ENCODE results near the gene EIF3K.

Gene EIF3K

DNA sequence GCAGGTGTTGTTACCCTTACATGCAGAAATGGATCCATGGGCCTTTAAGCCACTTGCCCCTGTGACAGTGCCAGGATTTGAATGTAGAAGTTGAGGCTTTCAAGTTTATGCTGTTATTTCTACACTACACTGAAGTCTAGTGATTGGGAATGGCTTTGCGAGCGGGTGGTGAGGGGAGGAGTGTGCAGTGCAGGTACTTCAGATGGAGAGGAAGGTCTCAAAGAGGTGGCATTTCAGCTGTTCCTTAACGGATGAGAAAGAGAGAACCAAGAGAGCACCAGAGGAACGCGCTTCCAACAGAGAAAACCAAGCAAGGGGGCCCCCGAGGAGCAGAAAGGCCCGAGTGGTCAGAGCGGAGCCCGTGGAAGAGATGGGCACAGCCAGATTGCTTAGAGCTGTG, 41.7 kb downstream of the EIF3K start:
- TF ChIP-seq ZFP30 (CRISPR knock-in tag; IDR thresholded peaks at IDR 0.05) (no peak), PPARA (CRISPR knock-in tag; IDR thresholded peaks at IDR 0.05; ENCODE audit: borderline replicate concordance) (no peak), ZNF565 (CRISPR knock-in tag; conservative IDR thresholded peaks at IDR 0.05; ENCODE audit: low read depth) (no peak), GLIS3 (CRISPR knock-in tag; IDR thresholded peaks at IDR 0.05) (no peak), ZC3H10 (CRISPR knock-in tag; IDR thresholded peaks at IDR 0.05) (no peak), ISL1 (CRISPR knock-in tag; IDR thresholded peaks at IDR 0.05) (no peak), BACH2 (CRISPR knock-in tag; IDR thresholded peaks at IDR 0.05; ENCODE audit: borderline replicate concordance) (no peak), TCF4 (CRISPR knock-in tag; IDR thresholded peaks at IDR 0.05; ENCODE audit: borderline replicate concordance) (no peak), ZFP3 (CRISPR knock-in tag; IDR thresholded peaks at IDR 0.05) (no peak), ZNF8 (CRISPR knock-in tag; IDR thresholded peaks at IDR 0.05) (no peak), OSR1 (CRISPR knock-in tag; IDR thresholded peaks at IDR 0.05) (no peak), CSDC2 (CRISPR knock-in tag; IDR thresholded peaks at IDR 0.05) (no peak), CREB5 (CRISPR knock-in tag; IDR thresholded peaks at IDR 0.05; ENCODE audit: low read depth) (no peak), SNAI2 (CRISPR knock-in tag; IDR thresholded peaks at IDR 0.05) (no peak), POU6F1 (CRISPR knock-in tag; IDR thresholded peaks at IDR 0.05; ENCODE audit: borderline replicate concordance, low read depth) (no peak), ARNTL (CRISPR knock-in tag; IDR thresholded peaks at IDR 0.05; ENCODE audit: borderline replicate concordance, low read depth) (no peak)
- TF ChIP-seq, protein P1, sequence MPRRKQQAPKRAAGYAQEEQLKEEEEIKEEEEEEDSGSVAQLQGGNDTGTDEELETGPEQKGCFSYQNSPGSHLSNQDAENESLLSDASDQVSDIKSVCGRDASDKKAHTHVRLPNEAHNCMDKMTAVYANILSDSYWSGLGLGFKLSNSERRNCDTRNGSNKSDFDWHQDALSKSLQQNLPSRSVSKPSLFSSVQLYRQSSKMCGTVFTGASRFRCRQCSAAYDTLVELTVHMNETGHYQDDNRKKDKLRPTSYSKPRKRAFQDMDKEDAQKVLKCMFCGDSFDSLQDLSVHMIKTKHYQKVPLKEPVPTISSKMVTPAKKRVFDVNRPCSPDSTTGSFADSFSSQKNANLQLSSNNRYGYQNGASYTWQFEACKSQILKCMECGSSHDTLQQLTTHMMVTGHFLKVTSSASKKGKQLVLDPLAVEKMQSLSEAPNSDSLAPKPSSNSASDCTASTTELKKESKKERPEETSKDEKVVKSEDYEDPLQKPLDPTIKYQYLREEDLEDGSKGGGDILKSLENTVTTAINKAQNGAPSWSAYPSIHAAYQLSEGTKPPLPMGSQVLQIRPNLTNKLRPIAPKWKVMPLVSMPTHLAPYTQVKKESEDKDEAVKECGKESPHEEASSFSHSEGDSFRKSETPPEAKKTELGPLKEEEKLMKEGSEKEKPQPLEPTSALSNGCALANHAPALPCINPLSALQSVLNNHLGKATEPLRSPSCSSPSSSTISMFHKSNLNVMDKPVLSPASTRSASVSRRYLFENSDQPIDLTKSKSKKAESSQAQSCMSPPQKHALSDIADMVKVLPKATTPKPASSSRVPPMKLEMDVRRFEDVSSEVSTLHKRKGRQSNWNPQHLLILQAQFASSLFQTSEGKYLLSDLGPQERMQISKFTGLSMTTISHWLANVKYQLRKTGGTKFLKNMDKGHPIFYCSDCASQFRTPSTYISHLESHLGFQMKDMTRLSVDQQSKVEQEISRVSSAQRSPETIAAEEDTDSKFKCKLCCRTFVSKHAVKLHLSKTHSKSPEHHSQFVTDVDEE (CRISPR knock-in tag; IDR thresholded peaks at IDR 0.05), result no peak
- no peak for ATAC-seq

DNA sequence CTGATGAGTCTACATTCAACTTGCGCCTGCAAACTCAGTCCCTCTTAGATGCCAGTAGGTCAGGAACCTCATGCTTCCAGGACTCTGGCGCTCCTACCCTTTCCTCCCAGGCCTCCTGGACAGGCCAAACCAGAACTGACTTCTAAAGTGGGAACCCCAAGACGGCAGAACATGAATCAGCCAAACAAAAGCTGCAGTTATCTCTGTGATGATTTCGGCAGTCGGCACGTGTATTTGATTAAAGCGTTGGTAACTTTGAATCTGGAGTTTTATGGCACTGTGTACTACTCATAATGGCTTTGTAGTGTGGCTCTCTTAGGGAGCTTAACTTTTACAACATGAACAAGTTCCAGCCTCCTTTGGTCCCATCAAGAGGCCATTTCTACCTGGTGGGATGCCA, 42.1 kb downstream of the EIF3K start:
- TF ChIP-seq TOX (CRISPR knock-in tag; IDR thresholded peaks at IDR 0.05; ENCODE audit: borderline replicate concordance) (no peak), SNAI2 (CRISPR knock-in tag; IDR thresholded peaks at IDR 0.05) (no peak), ZFP3 (CRISPR knock-in tag; IDR thresholded peaks at IDR 0.05) (no peak), ZC3H10 (CRISPR knock-in tag; IDR thresholded peaks at IDR 0.05) (no peak), OSR1 (CRISPR knock-in tag; IDR thresholded peaks at IDR 0.05) (no peak), ARNTL (CRISPR knock-in tag; IDR thresholded peaks at IDR 0.05; ENCODE audit: borderline replicate concordance, low read depth) (no peak), ZFP30 (CRISPR knock-in tag; IDR thresholded peaks at IDR 0.05) (no peak)
- TF ChIP-seq, protein P2, sequence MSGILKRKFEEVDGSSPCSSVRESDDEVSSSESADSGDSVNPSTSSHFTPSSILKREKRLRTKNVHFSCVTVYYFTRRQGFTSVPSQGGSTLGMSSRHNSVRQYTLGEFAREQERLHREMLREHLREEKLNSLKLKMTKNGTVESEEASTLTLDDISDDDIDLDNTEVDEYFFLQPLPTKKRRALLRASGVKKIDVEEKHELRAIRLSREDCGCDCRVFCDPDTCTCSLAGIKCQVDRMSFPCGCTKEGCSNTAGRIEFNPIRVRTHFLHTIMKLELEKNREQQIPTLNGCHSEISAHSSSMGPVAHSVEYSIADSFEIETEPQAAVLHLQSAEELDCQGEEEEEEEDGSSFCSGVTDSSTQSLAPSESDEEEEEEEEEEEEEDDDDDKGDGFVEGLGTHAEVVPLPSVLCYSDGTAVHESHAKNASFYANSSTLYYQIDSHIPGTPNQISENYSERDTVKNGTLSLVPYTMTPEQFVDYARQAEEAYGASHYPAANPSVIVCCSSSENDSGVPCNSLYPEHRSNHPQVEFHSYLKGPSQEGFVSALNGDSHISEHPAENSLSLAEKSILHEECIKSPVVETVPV (CRISPR knock-in tag; IDR thresholded peaks at IDR 0.05), result no peak
- TF ChIP-seq, protein P3, sequence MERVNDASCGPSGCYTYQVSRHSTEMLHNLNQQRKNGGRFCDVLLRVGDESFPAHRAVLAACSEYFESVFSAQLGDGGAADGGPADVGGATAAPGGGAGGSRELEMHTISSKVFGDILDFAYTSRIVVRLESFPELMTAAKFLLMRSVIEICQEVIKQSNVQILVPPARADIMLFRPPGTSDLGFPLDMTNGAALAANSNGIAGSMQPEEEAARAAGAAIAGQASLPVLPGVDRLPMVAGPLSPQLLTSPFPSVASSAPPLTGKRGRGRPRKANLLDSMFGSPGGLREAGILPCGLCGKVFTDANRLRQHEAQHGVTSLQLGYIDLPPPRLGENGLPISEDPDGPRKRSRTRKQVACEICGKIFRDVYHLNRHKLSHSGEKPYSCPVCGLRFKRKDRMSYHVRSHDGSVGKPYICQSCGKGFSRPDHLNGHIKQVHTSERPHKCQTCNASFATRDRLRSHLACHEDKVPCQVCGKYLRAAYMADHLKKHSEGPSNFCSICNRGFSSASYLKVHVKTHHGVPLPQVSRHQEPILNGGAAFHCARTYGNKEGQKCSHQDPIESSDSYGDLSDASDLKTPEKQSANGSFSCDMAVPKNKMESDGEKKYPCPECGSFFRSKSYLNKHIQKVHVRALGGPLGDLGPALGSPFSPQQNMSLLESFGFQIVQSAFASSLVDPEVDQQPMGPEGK (CRISPR knock-in tag; IDR thresholded peaks at IDR 0.05; ENCODE audit: borderline replicate concordance), result no peak
- no peak for ATAC-seq

DNA sequence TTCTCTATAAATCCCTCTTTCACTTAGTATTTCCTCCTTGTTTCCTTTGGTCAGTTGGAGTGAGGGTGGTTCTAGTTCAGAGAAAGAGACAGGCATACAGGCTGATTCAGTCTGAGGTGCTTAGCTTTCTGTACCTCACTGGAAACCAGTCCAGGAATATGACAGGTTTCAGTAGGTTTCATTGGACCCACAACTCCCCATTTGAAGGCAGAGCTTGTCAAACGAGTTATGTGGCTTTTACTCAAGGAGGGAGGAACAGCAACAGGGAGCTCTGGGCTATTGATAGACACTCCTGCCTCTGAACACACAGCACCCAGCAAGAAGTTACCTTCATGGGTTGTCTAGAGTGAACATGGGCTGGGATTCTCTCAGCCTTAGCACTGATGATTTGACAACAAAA, 43.0 kb downstream of the EIF3K start:
- TF ChIP-seq, protein P2 (CRISPR knock-in tag; IDR thresholded peaks at IDR 0.05), result no peak
- no peak for TF ChIP-seq RARB (CRISPR knock-in tag; IDR thresholded peaks at IDR 0.05)
- no peak for TF ChIP-seq ZNF70 (CRISPR knock-in tag; IDR thresholded peaks at IDR 0.05)
- no peak for TF ChIP-seq CREB5 (CRISPR knock-in tag; IDR thresholded peaks at IDR 0.05; ENCODE audit: low read depth)
- TF ChIP-seq SNAI2 (CRISPR knock-in tag; IDR thresholded peaks at IDR 0.05), result no peak
- TF ChIP-seq ZFP3 (CRISPR knock-in tag; IDR thresholded peaks at IDR 0.05), result no peak
- ATAC-seq, result no peak

Data from SK-N-SH treated with all-trans-retinoic acid at 6 μM for 48 hours (cell line).